ENCODE data around the gene CTNNA3.

Gene CTNNA3

GRCh38 chr10:65964205-65964604 is 1731.8 kb downstream of the CTNNA3 start:
- no peaks in the 10 kb centered on the region for H3K27me3 ChIP-seq
- no peaks in the 10 kb centered on the region for H3K36me3 ChIP-seq
- no peaks in the 10 kb centered on the region for H3K9me3 ChIP-seq
- TF ChIP-seq, protein P1, sequence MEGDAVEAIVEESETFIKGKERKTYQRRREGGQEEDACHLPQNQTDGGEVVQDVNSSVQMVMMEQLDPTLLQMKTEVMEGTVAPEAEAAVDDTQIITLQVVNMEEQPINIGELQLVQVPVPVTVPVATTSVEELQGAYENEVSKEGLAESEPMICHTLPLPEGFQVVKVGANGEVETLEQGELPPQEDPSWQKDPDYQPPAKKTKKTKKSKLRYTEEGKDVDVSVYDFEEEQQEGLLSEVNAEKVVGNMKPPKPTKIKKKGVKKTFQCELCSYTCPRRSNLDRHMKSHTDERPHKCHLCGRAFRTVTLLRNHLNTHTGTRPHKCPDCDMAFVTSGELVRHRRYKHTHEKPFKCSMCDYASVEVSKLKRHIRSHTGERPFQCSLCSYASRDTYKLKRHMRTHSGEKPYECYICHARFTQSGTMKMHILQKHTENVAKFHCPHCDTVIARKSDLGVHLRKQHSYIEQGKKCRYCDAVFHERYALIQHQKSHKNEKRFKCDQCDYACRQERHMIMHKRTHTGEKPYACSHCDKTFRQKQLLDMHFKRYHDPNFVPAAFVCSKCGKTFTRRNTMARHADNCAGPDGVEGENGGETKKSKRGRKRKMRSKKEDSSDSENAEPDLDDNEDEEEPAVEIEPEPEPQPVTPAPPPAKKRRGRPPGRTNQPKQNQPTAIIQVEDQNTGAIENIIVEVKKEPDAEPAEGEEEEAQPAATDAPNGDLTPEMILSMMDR (IDR thresholded peaks at IDR 0.05): no peak
- no peak overlapping the region for H3K4me3 ChIP-seq (ENCODE audit: low read depth in 1 of 2, low read length in 1 of 2)
- H3K4me1 ChIP-seq (ENCODE audit: control insufficient read depth in 1 of 2, insufficient read depth in 1 of 2, low read depth in 1 of 2, low read length in 1 of 2): no peaks in the 10 kb centered on the region
- H3K27ac ChIP-seq: no peak overlapping the region

GRCh38 chr10:65952086-65952485 is 1743.9 kb downstream of the CTNNA3 start:
- no peaks in the 10 kb centered on the region for H3K4me1 ChIP-seq (ENCODE audit: control insufficient read depth in 1 of 2, insufficient read depth in 1 of 2, low read depth in 1 of 2, low read length in 1 of 2)
- no peak overlapping the region for H3K4me3 ChIP-seq (ENCODE audit: low read depth in 1 of 2, low read length in 1 of 2)
- TF ChIP-seq, protein P1 (IDR thresholded peaks at IDR 0.05): no peak
- H3K9me3 ChIP-seq: no peaks in the 10 kb centered on the region
- no peaks in the 10 kb centered on the region for H3K36me3 ChIP-seq
- no peak overlapping the region for H3K27ac ChIP-seq
- H3K27me3 ChIP-seq: no peaks in the 10 kb centered on the region

DNA sequence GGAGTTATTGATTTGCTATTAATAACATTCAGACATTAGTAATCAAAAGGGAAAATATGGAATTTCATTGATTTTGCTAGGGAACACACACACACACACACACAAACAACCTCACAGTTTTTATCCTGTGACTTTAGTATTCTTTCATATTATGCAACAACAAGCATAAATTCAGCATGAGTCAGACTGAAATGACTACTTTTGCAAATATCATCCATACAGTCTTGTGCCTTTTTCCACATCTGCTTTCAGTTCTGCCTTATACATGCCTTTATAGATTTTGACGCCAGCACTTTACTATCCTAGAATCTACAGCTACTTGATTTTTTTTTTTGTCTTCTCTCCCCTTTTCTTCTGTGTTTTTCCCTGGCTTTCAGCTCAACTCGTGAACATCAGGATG is 1745.9 kb downstream of the CTNNA3 start:
- H3K4me3 ChIP-seq (ENCODE audit: low read depth in 1 of 2, low read length in 1 of 2): no peak overlapping the region
- H3K27ac ChIP-seq: no peak overlapping the region
- TF ChIP-seq, protein P1 (IDR thresholded peaks at IDR 0.05): no peak
- H3K36me3 ChIP-seq: no peaks in the 10 kb centered on the region
- H3K4me1 ChIP-seq (ENCODE audit: control insufficient read depth in 1 of 2, insufficient read depth in 1 of 2, low read depth in 1 of 2, low read length in 1 of 2): no peaks in the 10 kb centered on the region
- no peaks in the 10 kb centered on the region for H3K27me3 ChIP-seq
- H3K9me3 ChIP-seq: no peaks in the 10 kb centered on the region

GRCh38 chr10:65949526-65949925 is 1746.5 kb downstream of the CTNNA3 start:
- no peaks in the 10 kb centered on the region for H3K9me3 ChIP-seq
- no peaks in the 10 kb centered on the region for H3K27me3 ChIP-seq
- H3K27ac ChIP-seq: no peak overlapping the region
- no peaks in the 10 kb centered on the region for H3K4me1 ChIP-seq (ENCODE audit: control insufficient read depth in 1 of 2, insufficient read depth in 1 of 2, low read depth in 1 of 2, low read length in 1 of 2)
- H3K36me3 ChIP-seq: no peaks in the 10 kb centered on the region
- H3K4me3 ChIP-seq (ENCODE audit: low read depth in 1 of 2, low read length in 1 of 2): no peak overlapping the region
- TF ChIP-seq, protein P1 (IDR thresholded peaks at IDR 0.05): no peak

- H3K9me3 ChIP-seq: no peaks in the 10 kb centered on the region
- H3K36me3 ChIP-seq: no peaks in the 10 kb centered on the region
- H3K27ac ChIP-seq: no peak overlapping the region
- no peak overlapping the region for H3K4me3 ChIP-seq (ENCODE audit: low read depth in 1 of 2, low read length in 1 of 2)
- TF ChIP-seq, protein P1 (IDR thresholded peaks at IDR 0.05): no peak
- H3K27me3 ChIP-seq: no peaks in the 10 kb centered on the region
- no peaks in the 10 kb centered on the region for H3K4me1 ChIP-seq (ENCODE audit: control insufficient read depth in 1 of 2, insufficient read depth in 1 of 2, low read depth in 1 of 2, low read length in 1 of 2)
Observed at GRCh38 chr10:65945061-65945460, 1750.9 kb downstream of the CTNNA3 start.

DNA sequence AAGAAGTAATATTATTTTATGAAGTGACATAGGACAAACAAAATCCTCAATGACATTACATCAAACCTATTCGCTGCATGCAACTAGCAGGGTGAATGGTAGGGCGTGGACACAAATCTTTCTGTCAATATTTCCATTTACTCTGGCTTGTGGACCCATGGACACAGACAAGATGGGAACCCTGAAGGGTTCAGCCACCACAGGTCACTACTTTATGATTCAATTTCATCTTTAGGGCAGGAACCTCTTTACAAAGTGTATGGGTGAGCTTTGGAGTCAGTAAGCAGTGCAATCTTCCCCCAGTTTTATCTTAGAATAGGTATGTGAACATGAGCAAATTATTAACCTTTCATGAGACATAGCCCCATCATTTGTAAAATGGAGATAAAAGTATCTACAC is 1752.5 kb downstream of the CTNNA3 start:
- Histone ChIP-seq H3K27ac (no peak overlapping the region), H3K27me3 (no peaks in the 10 kb centered on the region), H3K36me3 (no peaks in the 10 kb centered on the region), H3K4me1 (ENCODE audit: control insufficient read depth in 1 of 2, insufficient read depth in 1 of 2, low read depth in 1 of 2, low read length in 1 of 2) (no peaks in the 10 kb centered on the region), H3K9me3 (no peaks in the 10 kb centered on the region), H3K4me3 (ENCODE audit: low read depth in 1 of 2, low read length in 1 of 2) (no peak overlapping the region)
- TF ChIP-seq, protein P1 (IDR thresholded peaks at IDR 0.05): no peak
